ENCODE measurements around the gene TMEM108.

- TF ChIP-seq CTCF (IDR thresholded peaks at IDR 0.05): peak in 2 of 7 experiments; percentile 13 to 22
- no peak for TF ChIP-seq POLR2A (IDR thresholded peaks at IDR 0.05)
Measured at GRCh38 chr3:133381346-133382109, 343.3 kb downstream of the TMEM108 start.

All from body of pancreas (tissue), 4 donors.